IPS-15b (cell line): Measurements from ENCODE around the gene MYO1D.

Experiments
- H3K27me3 ChIP-seq: one replicate; pipeline ENCODE4 v1.6.1; 2013; ENCODE audit warnings: low read length; ENCODE audit not compliant: control insufficient read depth, insufficient read depth
- H3K36me3 ChIP-seq: one replicate; pipeline ENCODE4 v1.6.1; 2013; ENCODE audit warnings: low read length; ENCODE audit not compliant: control insufficient read depth, insufficient read depth
- H3K4me1 ChIP-seq: one replicate; pipeline ENCODE4 v1.6.1; 2013; ENCODE audit warnings: mild to moderate bottlenecking, low read length; ENCODE audit not compliant: control insufficient read depth, insufficient read depth
- H3K4me3 ChIP-seq: one replicate; pipeline ENCODE4 v1.5.1; 2013; ENCODE audit warnings: low read depth, low read length
- H3K9ac ChIP-seq: one replicate; pipeline ENCODE4 v1.6.1; 2013; ENCODE audit warnings: low read depth, mild to moderate bottlenecking, low read length
- H3K9me3 ChIP-seq: one replicate; pipeline ENCODE4 v1.6.1; 2013; ENCODE audit warnings: mild to moderate bottlenecking, low read length; ENCODE audit not compliant: control insufficient read depth, insufficient read depth

MYO1D gene

GRCh38 chr17:32514606-32515005 lies 362.3 kb downstream of the MYO1D start:
- Histone ChIP-seq H3K9ac (no peak overlapping the region), H3K4me3 (no peak overlapping the region), H3K27me3 (peaks cover 5% of the 10 kb centered on the region), H3K9me3 (no peaks in the 10 kb centered on the region), H3K36me3 (no peaks in the 10 kb centered on the region), H3K4me1 (peaks cover 15% of the 10 kb centered on the region)

- Histone ChIP-seq H3K9me3 (no peaks in the 10 kb centered on the region), H3K36me3 (no peaks in the 10 kb centered on the region), H3K4me3 (no peak overlapping the region), H3K9ac (no peak overlapping the region), H3K27me3 (peaks cover 5% of the 10 kb centered on the region), H3K4me1 (peaks cover 13% of the 10 kb centered on the region)
Observed at GRCh38 chr17:32513579-32513978, 363.3 kb downstream of the MYO1D start.

DNA sequence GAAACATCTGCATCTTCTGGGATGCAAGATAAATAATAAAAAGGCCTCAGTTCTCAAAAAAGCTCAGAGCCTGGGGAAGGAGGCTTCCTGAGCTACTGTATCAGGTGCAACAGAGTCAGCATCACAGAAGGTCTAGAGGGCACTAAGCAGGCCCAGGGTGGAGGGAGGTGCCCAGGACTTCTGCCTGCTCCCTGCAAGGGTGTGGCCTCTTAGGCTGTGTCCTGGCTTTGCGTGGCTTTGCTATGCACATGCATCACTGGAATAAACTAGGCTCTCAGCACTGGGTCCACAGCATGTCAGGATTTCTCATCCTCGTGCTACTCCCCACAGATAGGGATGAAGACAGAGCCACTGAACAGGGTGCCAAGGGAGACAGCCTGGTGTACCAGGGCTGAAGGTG lies 364.6 kb downstream of the MYO1D start:
- no peaks in the 10 kb centered on the region for H3K36me3 ChIP-seq
- no peaks in the 10 kb centered on the region for H3K9me3 ChIP-seq
- no peak overlapping the region for H3K4me3 ChIP-seq
- no peak overlapping the region for H3K9ac ChIP-seq
- no peaks in the 10 kb centered on the region for H3K27me3 ChIP-seq
- peaks cover 8% of the 10 kb centered on the region for H3K4me1 ChIP-seq

- Histone ChIP-seq H3K36me3 (no peaks in the 10 kb centered on the region), H3K4me3 (no peak overlapping the region), H3K4me1 (peaks cover 2% of the 10 kb centered on the region), H3K27me3 (no peaks in the 10 kb centered on the region), H3K9ac (no peak overlapping the region), H3K9me3 (no peaks in the 10 kb centered on the region)
Observed at GRCh38 chr17:32510466-32510865, 366.5 kb downstream of the MYO1D start.

DNA sequence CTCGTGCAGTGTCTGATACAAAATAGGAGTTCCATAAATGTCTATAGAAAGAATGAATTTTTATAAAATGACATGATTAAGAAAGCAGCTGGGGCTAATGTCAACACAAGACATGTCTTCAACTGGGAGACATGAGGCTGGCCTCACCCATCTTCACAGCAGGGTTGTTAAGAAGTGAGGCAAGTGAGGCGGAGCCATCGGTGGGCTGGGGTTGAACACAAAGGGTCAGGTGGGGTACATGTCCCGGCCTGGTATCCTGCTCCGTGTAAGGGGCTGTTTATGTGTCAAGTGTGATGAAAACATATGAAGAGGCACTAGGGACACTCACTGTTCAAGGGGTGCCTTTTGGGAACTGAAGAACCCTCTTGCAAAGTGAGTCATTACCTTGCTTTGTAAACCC lies 368.0 kb downstream of the MYO1D start:
- peaks cover 2% of the 10 kb centered on the region for H3K4me1 ChIP-seq
- H3K9ac ChIP-seq, result no peak overlapping the region
- H3K4me3 ChIP-seq, result no peak overlapping the region
- H3K36me3 ChIP-seq, result no peaks in the 10 kb centered on the region
- H3K9me3 ChIP-seq, result no peaks in the 10 kb centered on the region
- H3K27me3 ChIP-seq, result no peaks in the 10 kb centered on the region

DNA sequence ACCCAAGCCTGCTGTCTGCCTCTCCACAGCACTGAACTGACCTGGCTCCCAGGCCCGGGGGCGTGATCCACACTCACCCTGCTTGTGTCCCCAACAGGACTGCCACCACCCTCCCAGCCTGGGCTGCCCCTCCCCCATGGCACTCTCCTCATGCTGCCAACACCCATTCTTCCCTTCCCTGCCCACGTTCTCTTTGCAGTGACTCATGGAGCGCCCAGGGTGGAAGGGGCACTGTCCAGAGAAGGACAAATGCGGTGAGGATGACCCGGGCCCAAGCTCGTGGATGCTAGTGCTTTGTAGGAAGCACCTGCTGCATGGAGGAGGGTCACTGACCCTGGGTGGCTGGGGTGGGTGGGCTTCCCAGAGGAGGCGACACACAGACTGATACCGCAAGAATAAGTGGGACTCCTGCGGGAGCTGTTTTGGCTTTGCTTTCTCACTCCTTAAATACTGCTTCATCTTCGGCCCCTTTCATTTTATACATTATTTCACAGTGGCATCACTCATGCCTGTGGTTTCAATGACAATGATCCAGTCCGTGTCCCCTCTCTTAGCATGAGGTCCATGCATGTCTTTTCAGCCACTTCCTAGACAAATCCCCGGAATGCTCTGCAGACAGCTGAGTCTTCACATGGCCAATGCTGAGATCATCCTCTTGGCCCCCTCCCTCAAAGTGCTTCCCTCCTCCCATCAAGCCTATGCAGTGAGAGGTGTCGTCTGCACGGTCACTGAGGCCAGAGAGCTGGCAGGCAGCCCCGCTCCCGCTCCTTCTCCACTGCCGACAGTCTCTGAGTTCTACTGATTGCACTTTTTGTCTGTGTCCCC lies 372.5 kb downstream of the MYO1D start:
- H3K9me3 ChIP-seq, result no peaks in the 10 kb centered on the region
- H3K4me1 ChIP-seq, result no peaks in the 10 kb centered on the region
- no peaks in the 10 kb centered on the region for H3K27me3 ChIP-seq
- no peak overlapping the region for H3K4me3 ChIP-seq
- H3K36me3 ChIP-seq, result no peaks in the 10 kb centered on the region
- H3K9ac ChIP-seq, result no peak overlapping the region

GRCh38 chr17:32503251-32504165 lies 373.4 kb downstream of the MYO1D start:
- Histone ChIP-seq H3K4me3 (no peak overlapping the region), H3K9me3 (no peaks in the 10 kb centered on the region), H3K36me3 (no peaks in the 10 kb centered on the region), H3K27me3 (no peaks in the 10 kb centered on the region), H3K4me1 (no peaks in the 10 kb centered on the region), H3K9ac (no peak overlapping the region)

GRCh38 chr17:32502710-32503109 lies 374.2 kb downstream of the MYO1D start:
- Histone ChIP-seq H3K36me3 (no peaks in the 10 kb centered on the region), H3K27me3 (no peaks in the 10 kb centered on the region), H3K9ac (no peak overlapping the region), H3K4me3 (no peak overlapping the region), H3K9me3 (no peaks in the 10 kb centered on the region), H3K4me1 (no peaks in the 10 kb centered on the region)

DNA sequence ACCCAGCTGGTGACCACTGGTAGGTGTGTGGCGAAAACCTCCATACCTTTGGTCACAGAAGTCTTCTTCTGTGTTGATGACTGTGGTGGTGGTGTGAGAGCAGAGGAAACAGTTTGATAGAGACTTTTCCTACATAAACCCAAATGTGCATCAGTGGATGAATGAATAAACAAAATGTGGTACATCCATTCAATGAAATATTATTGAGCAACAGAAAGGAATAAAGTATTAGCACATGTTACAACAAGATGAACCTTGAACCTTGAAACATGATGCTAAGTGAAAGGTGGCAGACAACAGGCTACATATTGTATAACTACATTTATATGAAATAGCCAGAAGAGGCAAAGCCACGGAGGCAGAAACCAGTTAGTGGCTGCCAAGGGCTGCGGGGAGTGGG lies 374.9 kb downstream of the MYO1D start:
- H3K4me3 ChIP-seq, result no peak overlapping the region
- H3K4me1 ChIP-seq, result no peaks in the 10 kb centered on the region
- no peak overlapping the region for H3K9ac ChIP-seq
- no peaks in the 10 kb centered on the region for H3K9me3 ChIP-seq
- H3K36me3 ChIP-seq, result no peaks in the 10 kb centered on the region
- H3K27me3 ChIP-seq, result no peaks in the 10 kb centered on the region

DNA sequence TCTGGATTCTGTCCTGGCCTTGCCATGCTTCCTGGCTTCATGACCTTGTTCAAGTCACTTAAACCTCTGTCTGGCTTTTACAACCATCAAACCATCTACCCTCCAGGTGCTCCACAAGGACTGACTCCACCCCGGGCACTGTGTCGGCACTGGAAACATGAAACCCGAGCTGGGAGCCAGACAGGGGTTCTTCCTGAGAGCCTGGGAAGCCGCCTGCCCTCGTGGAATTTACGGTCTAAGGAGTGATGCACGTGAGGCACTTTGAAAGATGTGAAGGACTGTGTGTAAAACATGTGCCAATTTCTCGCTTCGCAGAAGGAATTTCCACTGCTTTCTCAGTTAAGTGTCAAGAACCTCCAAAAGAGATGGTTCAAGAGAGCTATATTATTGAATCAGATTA lies 378.5 kb downstream of the MYO1D start:
- Histone ChIP-seq H3K4me1 (no peaks in the 10 kb centered on the region), H3K9me3 (no peaks in the 10 kb centered on the region), H3K4me3 (no peak overlapping the region), H3K27me3 (no peaks in the 10 kb centered on the region), H3K9ac (no peak overlapping the region), H3K36me3 (no peaks in the 10 kb centered on the region)

DNA sequence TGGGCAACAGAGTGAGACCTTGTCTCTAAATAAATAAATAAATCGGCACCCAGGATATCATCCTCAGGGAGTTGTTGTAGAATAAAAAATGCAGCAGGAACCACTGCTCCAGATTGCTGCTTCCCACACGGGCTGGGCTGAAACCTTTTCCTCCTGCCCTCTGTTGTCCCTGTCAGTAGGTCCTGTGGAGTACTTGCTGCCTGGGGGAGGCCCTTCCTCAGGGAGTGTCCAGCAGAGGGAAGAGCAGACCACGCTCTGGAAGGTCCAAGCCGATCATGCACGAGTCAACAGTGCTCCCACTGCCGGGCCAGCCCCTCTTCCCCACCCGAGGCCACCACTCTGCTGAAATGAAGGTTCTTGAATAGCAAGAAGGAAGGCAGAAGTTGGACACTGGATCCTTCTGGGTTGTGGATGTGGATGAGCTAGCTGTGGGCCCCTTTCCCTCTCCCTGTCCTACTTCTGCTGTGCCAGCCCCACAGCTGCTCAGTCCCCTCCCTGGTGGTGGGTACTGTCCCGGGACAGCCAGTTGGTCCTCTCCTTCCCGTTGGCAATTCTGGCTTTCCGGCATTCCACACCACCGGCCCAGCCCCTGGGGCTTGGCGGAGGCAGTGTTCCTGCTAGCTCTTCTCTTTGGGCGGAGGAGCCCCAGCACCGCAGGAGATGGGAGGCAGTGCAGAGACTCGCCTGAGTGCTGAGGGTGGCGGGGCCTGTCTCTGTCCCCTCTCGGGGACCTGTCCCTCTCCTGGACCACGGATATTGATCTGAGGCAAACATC lies 379.3 kb downstream of the MYO1D start:
- no peaks in the 10 kb centered on the region for H3K36me3 ChIP-seq
- H3K27me3 ChIP-seq, result no peaks in the 10 kb centered on the region
- no peak overlapping the region for H3K4me3 ChIP-seq
- no peaks in the 10 kb centered on the region for H3K9me3 ChIP-seq
- H3K4me1 ChIP-seq, result no peaks in the 10 kb centered on the region
- no peak overlapping the region for H3K9ac ChIP-seq
